Right lobe of liver (tissue), 6 donors: ENCODE results near the gene DBF4. TPM values are rescaled to one million over a fixed set of nuclear protein-coding genes. Genes with fewer than 3 reads are reported as not detected.

Experiments
- ATAC-seq, 4 donors: fragments of 200-7000 bp; cut with Tn5 transposase; one replicate each; pipeline ENCODE4 v1.9.1; 2020; ENCODE audit warnings: mild to moderate bottlenecking in 4 of 4, moderate library complexity in 4 of 4
- DNase-seq, 3 donors: peaks; one replicate each; pipeline ENCODE4 v3.0.0-alpha.2; 2020
- H3K27ac ChIP-seq, 3 donors: fragments of 200-600 bp; one replicate each; pipeline ENCODE4 v1.8.0; 2022
- H3K27me3 ChIP-seq, 2 donors: fragments of 200-600 bp; one replicate each; pipeline ENCODE4 v1.8.0; 2022
- H3K36me3 ChIP-seq, 4 donors: fragments of 200-600 bp; sonication (generic) in 1 of 4; one replicate each; pipeline versions ENCODE4 v1.5.1 to v1.8.0; 2017 to 2022; ENCODE audit warnings: control low read depth in 1 of 4
- H3K4me1 ChIP-seq, 4 donors: fragments of 200-600 bp; sonication (generic) in 1 of 4; one replicate each; pipeline versions ENCODE4 v1.5.1 to v1.8.0; 2017 to 2022; ENCODE audit warnings: control low read depth in 1 of 4
- H3K4me3 ChIP-seq, 3 donors: fragments of 200-600 bp; one replicate each; pipeline ENCODE4 v1.8.0; 2022
- H3K9me3 ChIP-seq, 4 donors: fragments of 200-600 bp; sonication (generic) in 1 of 4; one replicate each; pipeline versions ENCODE4 v1.5.1 to v1.8.0; 2017 to 2022; ENCODE audit warnings: control low read depth in 1 of 4
- POLR2A ChIP-seq: fragments of 450-650 bp; IDR thresholded peaks from one replicate; pipeline ENCODE4 v1.6.1; 2017; ENCODE audit warnings: antibody characterized with exemption, mild to moderate bottlenecking
- WGBS: methylation state at CpG from one replicate; pipeline ENCODE4 v1.1.6; 2018; ENCODE audit warnings: low coverage, low lambda C conversion rate; ENCODE audit not compliant: insufficient coverage; ENCODE audit errors: missing lambda C conversion rate; 5-methylcytosine and 5-hydroxymethylcytosine counted together
- intact Hi-C, 2 donors: fragments of 100-400 bp; cut with DNase I; formaldehyde crosslinking; loops; one replicate each; pipeline versions ENCODE4 v1.11.2 to v1.14.1; 2022
- total RNA-seq, 6 experiments: library from RNA; depleted of rRNA in 2 of 6; stranded (reverse); fragments of >200 nt in 2 of 6; fragmentation: NEBNext Ultra II Directional in 3 of 6; extraction: Animal tissue kit (Norgen Biotek cat#: 25700) in 3 of 6; gene quantifications; one replicate each; pipeline versions ENCODE4 v1.1.0 to v1.2.4, GENCODE V29; 2016 to 2023
- TF ChIP-seq, protein P1 (sequence below), 4 donors: fragments of 200-600 bp in 3 of 4; fragments of 450-650 bp in 1 of 4; IDR thresholded peaks; one replicate each; pipeline versions ENCODE4 v1.5.1 to v1.8.0; 2016 to 2022; ENCODE audit warnings: antibody characterized with exemption in 4 of 4, mild to moderate bottlenecking in 2 of 4
- donor health status: DM: no; HTN: yes; CAD: no.
- donor health status: DM: no; HTN: no; CAD: no.
- donor health status: DM: no; HTN: no; CAD: no.
- donor health status: DM: no; HTN: yes; CAD: no.
- donor health status: DM: no; HTN: yes; CAD: no.

DBF4 gene
- total RNA-seq, 6 experiments from 2014 or later: 2.3 to 7.6 (median 3.6) TPM

DNA sequence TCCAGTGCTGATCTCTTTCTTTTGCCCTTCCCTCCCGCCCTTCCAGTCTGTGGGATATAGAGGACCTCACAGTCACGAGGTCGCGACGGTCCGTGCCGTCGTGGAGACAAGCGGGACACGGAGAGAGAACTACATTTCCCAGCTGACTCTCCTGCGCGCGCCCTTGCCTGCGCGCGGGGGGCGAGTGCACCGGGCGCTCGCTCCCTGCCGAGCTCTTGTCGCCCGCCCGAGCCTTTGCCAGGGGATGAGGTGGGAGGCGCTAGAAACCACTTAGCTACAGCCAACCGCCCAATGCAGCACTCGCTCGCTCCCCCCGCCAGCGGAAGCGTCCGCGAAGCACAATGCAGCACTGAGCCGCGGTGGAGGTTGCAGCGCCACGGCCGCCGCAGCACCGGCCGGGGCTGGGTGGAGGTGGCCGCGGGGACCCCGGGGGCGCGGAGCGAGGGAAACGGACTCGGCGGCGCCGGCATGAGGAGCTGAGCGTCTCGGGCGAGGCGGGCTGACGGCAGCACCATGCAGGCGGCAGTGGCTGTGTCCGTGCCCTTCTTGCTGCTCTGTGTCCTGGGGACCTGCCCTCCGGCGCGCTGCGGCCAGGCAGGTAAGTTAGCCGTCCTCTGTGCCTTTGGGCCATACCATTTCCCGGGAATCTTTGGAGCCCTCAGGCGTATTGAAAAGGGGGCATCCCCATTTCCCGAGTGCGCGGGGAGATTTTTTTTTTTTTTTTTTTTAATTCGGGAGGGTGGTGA is 57.8 kb downstream of the DBF4 start, which contains the start of gene ADAM22:
ADAM22 (plus strand) TSS at position 299 of the 746 bp plus-strand sequence; CDS start at position 514, 215 bp downstream.
- peaks cover 0 to 7% (median 3%) of the 10 kb centered on the region in 4 donors for H3K4me1 ChIP-seq
- under 1% methylated on average over 29 of the region's 70 CpGs for WGBS
- intact Hi-C loops: no loop called here
- DNase-seq (peak; percentile 72 to 81 (median 77)), ATAC-seq (peak; percentile 96 to 98 (median 97))
- H3K27me3 ChIP-seq: no peaks in the 10 kb centered on the region
- TF ChIP-seq POLR2A: no peak
- TF ChIP-seq, protein P1, sequence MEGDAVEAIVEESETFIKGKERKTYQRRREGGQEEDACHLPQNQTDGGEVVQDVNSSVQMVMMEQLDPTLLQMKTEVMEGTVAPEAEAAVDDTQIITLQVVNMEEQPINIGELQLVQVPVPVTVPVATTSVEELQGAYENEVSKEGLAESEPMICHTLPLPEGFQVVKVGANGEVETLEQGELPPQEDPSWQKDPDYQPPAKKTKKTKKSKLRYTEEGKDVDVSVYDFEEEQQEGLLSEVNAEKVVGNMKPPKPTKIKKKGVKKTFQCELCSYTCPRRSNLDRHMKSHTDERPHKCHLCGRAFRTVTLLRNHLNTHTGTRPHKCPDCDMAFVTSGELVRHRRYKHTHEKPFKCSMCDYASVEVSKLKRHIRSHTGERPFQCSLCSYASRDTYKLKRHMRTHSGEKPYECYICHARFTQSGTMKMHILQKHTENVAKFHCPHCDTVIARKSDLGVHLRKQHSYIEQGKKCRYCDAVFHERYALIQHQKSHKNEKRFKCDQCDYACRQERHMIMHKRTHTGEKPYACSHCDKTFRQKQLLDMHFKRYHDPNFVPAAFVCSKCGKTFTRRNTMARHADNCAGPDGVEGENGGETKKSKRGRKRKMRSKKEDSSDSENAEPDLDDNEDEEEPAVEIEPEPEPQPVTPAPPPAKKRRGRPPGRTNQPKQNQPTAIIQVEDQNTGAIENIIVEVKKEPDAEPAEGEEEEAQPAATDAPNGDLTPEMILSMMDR (IDR thresholded peaks at IDR 0.05): no peak
- no peaks in the 10 kb centered on the region for H3K9me3 ChIP-seq
- H3K4me3 ChIP-seq: peak within 1 kb of the TSS; percentile 57 to 66 (median 62)
- H3K27ac ChIP-seq: no peak within 1 kb of the TSS
- no peaks in the 10 kb centered on the region for H3K36me3 ChIP-seq

DNA sequence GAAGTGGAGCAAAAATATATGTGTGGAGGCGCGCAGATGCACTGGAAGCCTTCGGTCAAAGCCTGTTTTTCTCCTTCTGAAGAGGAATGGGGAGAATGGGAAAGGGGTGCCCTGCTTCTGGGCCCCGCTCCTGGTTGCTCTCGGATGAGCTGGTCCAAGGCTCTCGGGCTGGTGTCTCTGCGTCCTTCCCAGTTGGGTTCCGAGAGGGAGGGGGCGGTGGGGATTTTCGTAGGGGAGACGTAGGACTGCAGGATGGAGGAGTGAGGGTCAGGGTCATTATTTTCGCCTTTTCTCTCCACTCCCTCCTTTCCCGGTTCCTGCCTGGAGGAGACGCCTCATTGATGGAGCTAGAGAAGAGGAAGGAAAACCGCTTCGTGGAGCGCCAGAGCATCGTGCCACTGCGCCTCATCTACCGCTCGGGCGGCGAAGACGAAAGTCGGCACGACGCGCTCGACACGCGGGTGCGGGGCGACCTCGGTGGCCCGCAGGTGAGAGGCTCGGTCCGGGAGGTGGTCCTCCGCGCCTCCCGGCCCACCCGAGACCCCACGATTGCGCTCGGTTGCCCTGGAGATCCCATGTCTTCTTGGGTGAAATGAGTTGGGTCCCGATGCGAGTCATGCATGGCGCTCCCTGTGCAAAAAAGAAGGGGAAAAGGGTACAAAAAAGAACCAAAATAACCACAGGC is 58.5 kb downstream of the DBF4 start:
- intact Hi-C loops: no loop called here
- H3K36me3 ChIP-seq: no peaks in the 10 kb centered on the region
- DNase-seq (no peak), ATAC-seq (peak in 1 of 4 donors; percentile 11)
- TF ChIP-seq, protein P1 (IDR thresholded peaks at IDR 0.05): no peak
- no peak for TF ChIP-seq POLR2A
- WGBS: 4% methylated on average over 41 of the region's 47 CpGs
- no peaks in the 10 kb centered on the region for H3K27me3 ChIP-seq
- peaks cover 0 to 7% (median 3%) of the 10 kb centered on the region in 4 donors for H3K4me1 ChIP-seq
- H3K27ac ChIP-seq: no peak overlapping the region
- H3K9me3 ChIP-seq: no peaks in the 10 kb centered on the region
- peak overlapping the region; percentile 57 to 66 (median 62) for H3K4me3 ChIP-seq

DNA sequence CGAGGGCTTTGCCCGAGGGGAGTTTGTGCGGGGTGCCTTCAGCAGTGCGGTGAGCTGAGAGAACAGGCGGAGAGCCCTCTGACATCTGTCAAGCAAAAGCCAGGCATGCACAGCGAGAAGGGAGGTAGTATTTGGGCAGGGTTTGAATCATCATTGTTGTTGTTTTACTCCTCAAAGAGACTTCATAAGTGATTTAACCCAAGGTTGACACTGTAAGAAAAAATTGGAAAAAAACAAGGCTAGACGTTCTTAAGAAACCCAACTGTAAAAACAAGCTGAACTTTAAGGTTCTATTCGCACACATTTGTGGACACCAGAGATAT is 59.1 kb downstream of the DBF4 start:
- TF ChIP-seq, protein P1 (IDR thresholded peaks at IDR 0.05): no peak
- no peak for TF ChIP-seq POLR2A
- H3K4me1 ChIP-seq: peaks cover 0 to 7% (median 3%) of the 10 kb centered on the region in 4 donors
- H3K9me3 ChIP-seq: no peaks in the 10 kb centered on the region
- H3K27ac ChIP-seq: no peak overlapping the region
- peak overlapping the region in 2 of 3 donors; percentile 2 to 66 for H3K4me3 ChIP-seq
- H3K27me3 ChIP-seq: no peaks in the 10 kb centered on the region
- 36% methylated on average over 8 of the region's 8 CpGs for WGBS
- no peaks in the 10 kb centered on the region for H3K36me3 ChIP-seq
- DNase-seq: no peak
- intact Hi-C loops: no loop called here
- no peak for ATAC-seq

DNA sequence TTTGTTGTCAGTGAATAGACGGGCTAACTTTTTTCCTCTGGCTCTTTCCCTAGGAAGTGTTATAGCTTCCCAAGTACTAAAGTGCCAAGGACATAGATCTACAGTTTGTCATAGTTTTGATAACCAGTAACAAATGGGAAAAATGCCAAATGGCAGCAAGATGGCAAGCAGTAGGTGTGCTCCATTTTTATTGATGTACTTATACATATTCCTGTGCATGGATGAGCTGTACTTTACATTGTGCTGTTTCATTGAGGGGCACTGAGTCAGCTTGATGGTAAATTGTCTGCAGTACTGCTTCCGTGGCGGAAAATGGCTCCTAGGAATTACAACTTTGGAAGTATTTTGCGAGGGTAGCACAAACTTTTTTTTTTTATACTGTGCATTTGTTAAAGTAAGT is 64.8 kb downstream of the DBF4 start:
- intact Hi-C loops: no loop called here
- Histone ChIP-seq H3K36me3 (no peaks in the 10 kb centered on the region), H3K27ac (no peak overlapping the region), H3K4me1 (no peaks in the 10 kb centered on the region), H3K9me3 (no peaks in the 10 kb centered on the region), H3K4me3 (no peak overlapping the region), H3K27me3 (no peaks in the 10 kb centered on the region)
- ATAC-seq (no peak), DNase-seq (no peak)
- 83% methylated on average over 4 of the region's 4 CpGs for WGBS
- TF ChIP-seq POLR2A: no peak
- TF ChIP-seq, protein P1 (IDR thresholded peaks at IDR 0.05): no peak
